ENCODE measurements around the gene GGCT.
"Not testable (repeated sequence)": the region's sequence is repeated elsewhere in the genome, so short reads cannot be mapped to it uniquely, and the experiment has no call there.

The GGCT gene

GRCh38 chr7:30493228-30493627 is 11.4 kb downstream of the GGCT start:
- Histone ChIP-seq H3K4me3 (IDR thresholded peaks at IDR 0.05; ENCODE audit: insufficient read depth, low read depth, low read length) (no peak overlapping the region), H2AFZ (ENCODE audit: low read depth) (no peak overlapping the region), H4K20me1 (ENCODE audit: insufficient read depth) (no peaks in the 10 kb centered on the region), H3K79me2 (ENCODE audit: insufficient read depth, low read depth) (no peaks in the 10 kb centered on the region), H3K9ac (no peak overlapping the region), H3K27me3 (ENCODE audit: insufficient read depth, low read depth) (no peaks in the 10 kb centered on the region), H3K27ac (no peak overlapping the region), H3K4me2 (no peak overlapping the region), H3K36me3 (ENCODE audit: insufficient read depth) (no peaks in the 10 kb centered on the region; the same call in 1 of the 2 replicates), H3K4me1 (ENCODE audit: low read depth, poor library complexity, severe bottlenecking) (peaks cover 7% of the 10 kb centered on the region)
- TF ChIP-seq CTCF (conservative IDR thresholded peaks at IDR 0.05; ENCODE audit: low read depth, low read length) = no peak

- no peak overlapping the region for H3K4me3 ChIP-seq (IDR thresholded peaks at IDR 0.05; ENCODE audit: insufficient read depth, low read depth, low read length)
- TF ChIP-seq CTCF (conservative IDR thresholded peaks at IDR 0.05; ENCODE audit: low read depth, low read length) = no peak
Observed at GRCh38 chr7:30491417-30491816, 13.2 kb downstream of the GGCT start.

GRCh38 chr7:30487371-30487770 is 17.3 kb downstream of the GGCT start:
- Histone ChIP-seq H3K4me1 (ENCODE audit: low read depth, poor library complexity, severe bottlenecking) (no peaks in the 10 kb centered on the region), H4K20me1 (ENCODE audit: insufficient read depth) (no peaks in the 10 kb centered on the region), H3K36me3 (ENCODE audit: insufficient read depth) (no peaks in the 10 kb centered on the region), H3K79me2 (ENCODE audit: insufficient read depth, low read depth) (no peaks in the 10 kb centered on the region), H3K27me3 (ENCODE audit: insufficient read depth, low read depth) (no peaks in the 10 kb centered on the region), H3K4me3 (IDR thresholded peaks at IDR 0.05; ENCODE audit: insufficient read depth, low read depth, low read length) (no peak overlapping the region), H3K27ac (no peak overlapping the region), H3K4me2 (no peak overlapping the region), H3K9ac (no peak overlapping the region), H2AFZ (ENCODE audit: low read depth) (no peak overlapping the region)
- TF ChIP-seq CTCF (conservative IDR thresholded peaks at IDR 0.05; ENCODE audit: low read depth, low read length) = no peak

More at GRCh38 chr7:30491417-30491816, 13.2 kb downstream of the GGCT start:
- Histone ChIP-seq H3K27me3 (ENCODE audit: insufficient read depth, low read depth) (no peaks in the 10 kb centered on the region), H3K36me3 (ENCODE audit: insufficient read depth) (no peaks in the 10 kb centered on the region; the same call in 1 of the 2 replicates), H3K9ac (no peak overlapping the region), H2AFZ (ENCODE audit: low read depth) (no peak overlapping the region), H3K4me2 (no peak overlapping the region), H4K20me1 (ENCODE audit: insufficient read depth) (no peaks in the 10 kb centered on the region), H3K79me2 (ENCODE audit: insufficient read depth, low read depth) (no peaks in the 10 kb centered on the region), H3K27ac (no peak overlapping the region), H3K4me1 (ENCODE audit: low read depth, poor library complexity, severe bottlenecking) (peaks cover 7% of the 10 kb centered on the region)

GRCh38 chr7:30485667-30486066 is 19.0 kb downstream of the GGCT start:
- H3K79me2 ChIP-seq (ENCODE audit: insufficient read depth, low read depth) = no peaks in the 10 kb centered on the region
- H3K9ac ChIP-seq = no peak overlapping the region
- no peak overlapping the region for H2AFZ ChIP-seq (ENCODE audit: low read depth)
- no peak for TF ChIP-seq CTCF (conservative IDR thresholded peaks at IDR 0.05; ENCODE audit: low read depth, low read length)
- no peak overlapping the region for H3K4me2 ChIP-seq
- no peaks in the 10 kb centered on the region for H4K20me1 ChIP-seq (ENCODE audit: insufficient read depth)
- no peaks in the 10 kb centered on the region for H3K4me1 ChIP-seq (ENCODE audit: low read depth, poor library complexity, severe bottlenecking)
- no peak overlapping the region for H3K4me3 ChIP-seq (IDR thresholded peaks at IDR 0.05; ENCODE audit: insufficient read depth, low read depth, low read length)
- no peaks in the 10 kb centered on the region for H3K27me3 ChIP-seq (ENCODE audit: insufficient read depth, low read depth)
- H3K36me3 ChIP-seq (ENCODE audit: insufficient read depth) = no peaks in the 10 kb centered on the region
- no peak overlapping the region for H3K27ac ChIP-seq

GRCh38 chr7:30481416-30481815 is 23.2 kb downstream of the GGCT start:
- not testable (repeated sequence) for H3K9ac ChIP-seq; H3K4me2 ChIP-seq; H2AFZ ChIP-seq (ENCODE audit: low read depth); H3K27me3 ChIP-seq (ENCODE audit: insufficient read depth, low read depth); H3K27ac ChIP-seq; H3K36me3 ChIP-seq (ENCODE audit: insufficient read depth); H3K4me3 ChIP-seq (IDR thresholded peaks at IDR 0.05; ENCODE audit: insufficient read depth, low read depth, low read length); H3K79me2 ChIP-seq (ENCODE audit: insufficient read depth, low read depth); H4K20me1 ChIP-seq (ENCODE audit: insufficient read depth)
- peaks cover 11% of the 10 kb centered on the region for H3K4me1 ChIP-seq (ENCODE audit: low read depth, poor library complexity, severe bottlenecking)
